ENCODE measurements around the gene MRPS7. TPM values are rescaled to one million over a fixed set of nuclear protein-coding genes. Genes with fewer than 3 reads are reported as not detected.
A peak's percentile ranks its signal among the peaks of the same experiment; 100 is the strongest.

Gene MRPS7
- total and polyA plus RNA-seq, 9 of the 15 experiments (the other 6 are each of a cell fraction or from before 2014, with no cell fraction given): 107 to 244 (median 132) TPM

DNA sequence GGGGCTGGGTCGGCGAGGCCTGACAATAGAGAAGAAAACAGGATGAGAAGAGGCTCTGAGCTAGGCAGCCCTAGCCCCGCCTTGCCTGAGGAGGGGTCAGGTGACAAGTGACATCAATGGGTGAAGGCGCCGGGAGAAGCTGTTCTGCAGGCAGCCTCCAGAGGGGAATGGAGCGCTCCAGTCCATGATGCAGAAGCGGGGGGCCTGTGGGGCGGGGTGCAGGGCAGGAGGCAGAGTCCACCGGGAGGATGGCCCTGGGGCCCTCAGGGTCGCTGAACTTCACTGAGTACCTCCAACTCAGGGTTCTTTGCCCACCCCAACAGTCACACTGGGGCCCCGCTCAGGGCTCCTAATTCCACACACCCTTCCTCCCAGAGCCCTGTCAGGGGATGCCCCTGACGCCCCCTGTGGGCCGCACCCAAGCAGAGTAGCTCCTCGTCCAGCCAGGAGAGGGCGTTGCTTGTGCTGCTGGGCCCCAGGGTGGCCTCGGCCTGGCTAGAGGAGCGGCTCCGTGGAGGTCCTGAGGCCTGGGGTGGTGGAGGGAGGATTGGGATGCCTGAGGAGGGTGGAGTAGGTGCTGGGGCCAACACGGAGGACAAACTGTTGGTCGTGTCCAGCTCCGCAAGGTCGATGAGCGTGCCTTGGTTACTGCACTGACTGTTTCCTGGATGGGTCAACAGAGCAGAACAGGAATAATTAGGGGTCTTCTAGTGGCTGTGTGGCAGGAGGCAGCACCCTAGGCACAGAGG is 21.1 kb upstream of the MRPS7 start (continued):
- TF ChIP-seq, protein P1, sequence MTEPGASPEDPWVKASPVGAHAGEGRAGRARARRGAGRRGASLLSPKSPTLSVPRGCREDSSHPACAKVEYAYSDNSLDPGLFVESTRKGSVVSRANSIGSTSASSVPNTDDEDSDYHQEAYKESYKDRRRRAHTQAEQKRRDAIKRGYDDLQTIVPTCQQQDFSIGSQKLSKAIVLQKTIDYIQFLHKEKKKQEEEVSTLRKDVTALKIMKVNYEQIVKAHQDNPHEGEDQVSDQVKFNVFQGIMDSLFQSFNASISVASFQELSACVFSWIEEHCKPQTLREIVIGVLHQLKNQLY (CRISPR knock-in tag; conservative IDR thresholded peaks at IDR 0.05): 0 out of 4 replicates have a peak, but pooled peaks of 1 of the 2 experiments have one; percentile 62
- TF ChIP-seq, protein P2, sequence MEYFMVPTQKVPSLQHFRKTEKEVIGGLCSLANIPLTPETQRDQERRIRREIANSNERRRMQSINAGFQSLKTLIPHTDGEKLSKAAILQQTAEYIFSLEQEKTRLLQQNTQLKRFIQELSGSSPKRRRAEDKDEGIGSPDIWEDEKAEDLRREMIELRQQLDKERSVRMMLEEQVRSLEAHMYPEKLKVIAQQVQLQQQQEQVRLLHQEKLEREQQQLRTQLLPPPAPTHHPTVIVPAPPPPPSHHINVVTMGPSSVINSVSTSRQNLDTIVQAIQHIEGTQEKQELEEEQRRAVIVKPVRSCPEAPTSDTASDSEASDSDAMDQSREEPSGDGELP (CRISPR knock-in tag; IDR thresholded peaks at IDR 0.05; ENCODE audit: borderline replicate concordance): peak; percentile 62; the same call in 1 of the 2 replicates
- TF ChIP-seq HMG20B (CRISPR knock-in tag; IDR thresholded peaks at IDR 0.05) (no peak), HDGF (IDR thresholded peaks at IDR 0.05) (peak; percentile 24; the same call in 1 of the 2 replicates), WHSC1 (IDR thresholded peaks at IDR 0.05; ENCODE audit: low read length) (no peak), MIER1 (IDR thresholded peaks at IDR 0.05; ENCODE audit: low read depth) (no peak), DMBX1 (CRISPR knock-in tag; IDR thresholded peaks at IDR 0.05; ENCODE audit: borderline replicate concordance) (peak; percentile 17; the same call in 1 of the 2 replicates), SNRNP70 (optimal IDR thresholded peaks at IDR 0.05; ENCODE audit: low read depth, low read length) (no peak), ATF1 (CRISPR knock-in tag; IDR thresholded peaks at IDR 0.05) (no peak), ATF1 (tag; IDR thresholded peaks at IDR 0.05) (peak; percentile 79), RB1 (IDR thresholded peaks at IDR 0.05; ENCODE audit: low read depth) (peak; percentile 77; the same call in 1 of the 2 replicates), RUNX1 (IDR thresholded peaks at IDR 0.05; ENCODE audit: low read depth) (no peak), SOX6 (IDR thresholded peaks at IDR 0.05) (peak; percentile 29; the same call in 1 of the 2 replicates), NFXL1 (CRISPR knock-in tag; IDR thresholded peaks at IDR 0.05) (no peak), TCF3 (CRISPR knock-in tag; IDR thresholded peaks at IDR 0.05) (no peak), KHSRP (IDR thresholded peaks at IDR 0.05) (no peak), ZNF551 (CRISPR knock-in tag; IDR thresholded peaks at IDR 0.05) (no peak), NCOA4 (IDR thresholded peaks at IDR 0.05; ENCODE audit: partially characterized antibody) (no peak), RFX7 (CRISPR knock-in tag; IDR thresholded peaks at IDR 0.05) (no peak), ETV1 (tag; conservative IDR thresholded peaks at IDR 0.05; ENCODE audit: low read depth) (0 out of 2 replicates have a peak, but pooled peaks have one; percentile 11), ZNF436 (CRISPR knock-in tag; IDR thresholded peaks at IDR 0.05) (no peak), ADNP (tag; IDR thresholded peaks at IDR 0.05) (no peak), ZC3H8 (IDR thresholded peaks at IDR 0.05) (no peak)
- TF ChIP-seq, protein P3, sequence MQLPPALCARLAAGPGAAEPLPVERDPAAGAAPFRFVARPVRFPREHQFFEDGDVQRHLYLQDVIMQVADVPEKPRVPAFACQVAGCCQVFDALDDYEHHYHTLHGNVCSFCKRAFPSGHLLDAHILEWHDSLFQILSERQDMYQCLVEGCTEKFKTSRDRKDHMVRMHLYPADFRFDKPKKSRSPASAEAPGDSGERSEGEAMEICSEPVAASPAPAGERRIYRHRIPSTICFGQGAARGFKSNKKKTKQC (CRISPR knock-in tag; IDR thresholded peaks at IDR 0.05): peak; percentile 75

Measured in K562 (cell line).